ENCODE data around the gene ATR.
A peak's percentile ranks its signal among the peaks of the same experiment; 100 is the strongest.

Gene ATR

GRCh38 chr3:142578329-142579223 lies at the start of gene ATR (continued):
- no peak for TF ChIP-seq ZNF426 (tag by site-specific recombination; IDR thresholded peaks at IDR 0.05)
- TF ChIP-seq ZNF221 (tag by site-specific recombination; IDR thresholded peaks at IDR 0.05; ENCODE audit: borderline replicate concordance): no peak
- TF ChIP-seq ZNF571 (tag by site-specific recombination; IDR thresholded peaks at IDR 0.05): no peak

DNA sequence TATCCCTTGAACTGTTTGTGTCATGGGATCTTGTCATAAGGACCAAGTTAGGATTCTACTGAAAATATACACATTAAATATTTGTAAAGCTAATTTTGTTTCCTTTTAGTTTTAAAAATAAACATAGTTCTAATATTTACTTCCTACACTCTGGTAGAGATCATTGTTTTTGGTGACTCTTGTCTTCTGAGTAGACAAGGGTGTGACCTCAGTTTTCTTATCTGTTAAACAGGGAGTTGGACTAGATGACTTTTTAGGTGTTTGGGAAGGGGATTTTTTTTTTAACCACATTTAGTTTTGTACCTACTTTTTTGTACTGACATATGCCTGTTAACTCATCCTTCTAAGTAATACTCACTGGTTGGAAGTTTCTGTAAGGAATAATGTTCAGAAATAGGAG lies 48.4 kb upstream of the ATR start:
- no peaks in the 10 kb centered on the region for H3K36me3 ChIP-seq (ENCODE audit: control insufficient read depth in 2 of 2, insufficient read depth in 1 of 2, low read length in 2 of 2)
- POLR2A ChIA-PET: no interaction called here
- TF ChIP-seq, protein P1, sequence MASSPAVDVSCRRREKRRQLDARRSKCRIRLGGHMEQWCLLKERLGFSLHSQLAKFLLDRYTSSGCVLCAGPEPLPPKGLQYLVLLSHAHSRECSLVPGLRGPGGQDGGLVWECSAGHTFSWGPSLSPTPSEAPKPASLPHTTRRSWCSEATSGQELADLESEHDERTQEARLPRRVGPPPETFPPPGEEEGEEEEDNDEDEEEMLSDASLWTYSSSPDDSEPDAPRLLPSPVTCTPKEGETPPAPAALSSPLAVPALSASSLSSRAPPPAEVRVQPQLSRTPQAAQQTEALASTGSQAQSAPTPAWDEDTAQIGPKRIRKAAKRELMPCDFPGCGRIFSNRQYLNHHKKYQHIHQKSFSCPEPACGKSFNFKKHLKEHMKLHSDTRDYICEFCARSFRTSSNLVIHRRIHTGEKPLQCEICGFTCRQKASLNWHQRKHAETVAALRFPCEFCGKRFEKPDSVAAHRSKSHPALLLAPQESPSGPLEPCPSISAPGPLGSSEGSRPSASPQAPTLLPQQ (tag by site-specific recombination; IDR thresholded peaks at IDR 0.05): no peak
- no peak for TF ChIP-seq PRDM1 (tag by site-specific recombination; IDR thresholded peaks at IDR 0.05)
- no peak for TF ChIP-seq ZNF24 (tag by site-specific recombination; IDR thresholded peaks at IDR 0.05)
- TF ChIP-seq ZNF600 (tag by site-specific recombination; IDR thresholded peaks at IDR 0.05): no peak
- TF ChIP-seq ZNF837 (tag by site-specific recombination; IDR thresholded peaks at IDR 0.05): no peak
- TF ChIP-seq ZNF266 (tag by site-specific recombination; IDR thresholded peaks at IDR 0.05; ENCODE audit: low read depth): no peak
- no peak for TF ChIP-seq ZNF132 (tag by site-specific recombination; IDR thresholded peaks at IDR 0.05; ENCODE audit: borderline replicate concordance)
- no peak for TF ChIP-seq KLF8 (tag by site-specific recombination; IDR thresholded peaks at IDR 0.05)
- TF ChIP-seq, protein P2, sequence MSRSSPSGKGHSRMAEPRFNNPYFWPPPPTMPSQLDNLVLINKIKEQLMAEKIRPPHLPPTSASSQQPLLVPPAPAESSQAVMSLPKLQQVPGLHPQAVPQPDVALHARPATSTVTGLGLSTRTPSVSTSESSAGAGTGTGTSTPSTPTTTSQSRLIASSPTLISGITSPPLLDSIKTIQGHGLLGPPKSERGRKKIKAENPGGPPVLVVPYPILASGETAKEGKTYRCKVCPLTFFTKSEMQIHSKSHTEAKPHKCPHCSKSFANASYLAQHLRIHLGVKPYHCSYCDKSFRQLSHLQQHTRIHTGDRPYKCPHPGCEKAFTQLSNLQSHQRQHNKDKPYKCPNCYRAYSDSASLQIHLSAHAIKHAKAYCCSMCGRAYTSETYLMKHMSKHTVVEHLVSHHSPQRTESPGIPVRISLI (tag by site-specific recombination; IDR thresholded peaks at IDR 0.05): no peak
- H3K4me3 ChIP-seq (ENCODE audit: low read depth, low read length): no peak overlapping the region
- CTCF ChIA-PET: interaction anchor here (0.7 kb wide), 1 partner anchor 10 kb away, joined by 3 read pairs; no protein-coding TSS in a partner anchor
- no peaks in the 10 kb centered on the region for H3K9me3 ChIP-seq (ENCODE audit: control insufficient read depth, insufficient read depth, low read depth, low read length)
- H3K27ac ChIP-seq (ENCODE audit: extremely low read depth, low read depth, low read length): no peak overlapping the region
- peaks cover 11% of the 10 kb centered on the region; the same call in 1 of the 2 replicates for H3K4me1 ChIP-seq (ENCODE audit: control insufficient read depth, insufficient read depth, low read length)

DNA sequence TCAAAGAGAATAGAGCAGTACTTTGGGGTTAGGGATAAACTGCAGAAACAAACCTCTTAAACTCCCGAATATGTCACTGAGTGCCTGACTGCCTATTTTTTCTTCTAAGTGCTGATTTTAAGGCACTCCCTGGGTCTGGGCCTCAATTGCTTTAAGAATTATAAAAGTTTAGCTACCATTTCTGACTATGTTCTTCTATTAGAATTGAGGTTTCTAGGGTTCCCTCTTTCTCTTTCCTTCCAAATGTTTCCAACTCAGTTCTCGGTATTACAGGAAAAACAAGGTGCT lies 46.6 kb upstream of the ATR start:
- Histone ChIP-seq H3K4me3 (ENCODE audit: low read depth, low read length) (no peak overlapping the region), H3K4me1 (ENCODE audit: control insufficient read depth, insufficient read depth, low read length) (peaks cover 11% of the 10 kb centered on the region; the same call in 1 of the 2 replicates), H3K36me3 (ENCODE audit: control insufficient read depth in 2 of 2, insufficient read depth in 1 of 2, low read length in 2 of 2) (no peaks in the 10 kb centered on the region), H3K9me3 (ENCODE audit: control insufficient read depth, insufficient read depth, low read depth, low read length) (no peaks in the 10 kb centered on the region), H3K27ac (ENCODE audit: extremely low read depth, low read depth, low read length) (no peak overlapping the region)
- TF ChIP-seq, protein P3, sequence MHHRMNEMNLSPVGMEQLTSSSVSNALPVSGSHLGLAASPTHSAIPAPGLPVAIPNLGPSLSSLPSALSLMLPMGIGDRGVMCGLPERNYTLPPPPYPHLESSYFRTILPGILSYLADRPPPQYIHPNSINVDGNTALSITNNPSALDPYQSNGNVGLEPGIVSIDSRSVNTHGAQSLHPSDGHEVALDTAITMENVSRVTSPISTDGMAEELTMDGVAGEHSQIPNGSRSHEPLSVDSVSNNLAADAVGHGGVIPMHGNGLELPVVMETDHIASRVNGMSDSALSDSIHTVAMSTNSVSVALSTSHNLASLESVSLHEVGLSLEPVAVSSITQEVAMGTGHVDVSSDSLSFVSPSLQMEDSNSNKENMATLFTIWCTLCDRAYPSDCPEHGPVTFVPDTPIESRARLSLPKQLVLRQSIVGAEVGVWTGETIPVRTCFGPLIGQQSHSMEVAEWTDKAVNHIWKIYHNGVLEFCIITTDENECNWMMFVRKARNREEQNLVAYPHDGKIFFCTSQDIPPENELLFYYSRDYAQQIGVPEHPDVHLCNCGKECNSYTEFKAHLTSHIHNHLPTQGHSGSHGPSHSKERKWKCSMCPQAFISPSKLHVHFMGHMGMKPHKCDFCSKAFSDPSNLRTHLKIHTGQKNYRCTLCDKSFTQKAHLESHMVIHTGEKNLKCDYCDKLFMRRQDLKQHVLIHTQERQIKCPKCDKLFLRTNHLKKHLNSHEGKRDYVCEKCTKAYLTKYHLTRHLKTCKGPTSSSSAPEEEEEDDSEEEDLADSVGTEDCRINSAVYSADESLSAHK (tag by site-specific recombination; IDR thresholded peaks at IDR 0.05): peak; percentile 72; the same call in 1 of the 2 replicates
- TF ChIP-seq ZNF510 (tag by site-specific recombination; IDR thresholded peaks at IDR 0.05; ENCODE audit: insufficient replicate concordance) (no peak), ZBTB48 (tag by site-specific recombination; IDR thresholded peaks at IDR 0.05) (peak; percentile 65; the same call in 1 of the 2 replicates)
- ChIA-PET POLR2A (no interaction called here), CTCF (interaction anchor here (0.5 to 2.0 kb wide), 3 partner anchors 14 to 38 kb away, joined by 3 to 5 read pairs (median 3); no protein-coding TSS in a partner anchor)

Measured in HEK293 (cell line).